Measurements from ENCODE around the gene HCN2.

DNA sequence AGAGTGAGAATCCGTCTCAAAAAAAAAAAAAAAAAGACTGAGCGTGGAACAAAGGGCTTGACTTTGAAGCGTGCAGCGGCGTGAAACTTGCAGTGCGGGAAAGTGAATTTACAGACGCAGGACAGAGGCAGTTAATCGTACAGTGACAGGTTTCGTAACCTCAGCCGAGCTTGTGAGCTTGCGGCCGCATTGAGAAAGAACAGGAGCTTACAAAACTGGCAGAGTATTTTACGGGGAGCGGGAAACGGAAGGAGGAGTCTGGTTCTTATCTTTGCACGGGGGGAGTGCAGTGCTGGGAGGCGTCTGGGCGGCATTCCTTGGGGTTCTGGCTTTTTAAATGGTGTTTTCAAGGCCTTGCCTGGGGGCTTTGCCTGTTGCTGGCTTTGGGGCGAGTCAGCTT is 23.3 kb upstream of the HCN2 start:
- TF ChIP-seq, protein P1, sequence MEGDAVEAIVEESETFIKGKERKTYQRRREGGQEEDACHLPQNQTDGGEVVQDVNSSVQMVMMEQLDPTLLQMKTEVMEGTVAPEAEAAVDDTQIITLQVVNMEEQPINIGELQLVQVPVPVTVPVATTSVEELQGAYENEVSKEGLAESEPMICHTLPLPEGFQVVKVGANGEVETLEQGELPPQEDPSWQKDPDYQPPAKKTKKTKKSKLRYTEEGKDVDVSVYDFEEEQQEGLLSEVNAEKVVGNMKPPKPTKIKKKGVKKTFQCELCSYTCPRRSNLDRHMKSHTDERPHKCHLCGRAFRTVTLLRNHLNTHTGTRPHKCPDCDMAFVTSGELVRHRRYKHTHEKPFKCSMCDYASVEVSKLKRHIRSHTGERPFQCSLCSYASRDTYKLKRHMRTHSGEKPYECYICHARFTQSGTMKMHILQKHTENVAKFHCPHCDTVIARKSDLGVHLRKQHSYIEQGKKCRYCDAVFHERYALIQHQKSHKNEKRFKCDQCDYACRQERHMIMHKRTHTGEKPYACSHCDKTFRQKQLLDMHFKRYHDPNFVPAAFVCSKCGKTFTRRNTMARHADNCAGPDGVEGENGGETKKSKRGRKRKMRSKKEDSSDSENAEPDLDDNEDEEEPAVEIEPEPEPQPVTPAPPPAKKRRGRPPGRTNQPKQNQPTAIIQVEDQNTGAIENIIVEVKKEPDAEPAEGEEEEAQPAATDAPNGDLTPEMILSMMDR (IDR thresholded peaks at IDR 0.05), result no peak
- TF ChIP-seq POLR2A (IDR thresholded peaks at IDR 0.05) (no peak), POLR2AphosphoS5 (IDR thresholded peaks at IDR 0.05) (peak; percentile 73)
